Cerebellar nuclear complex (tissue), 1 donor: Measurements from ENCODE around the gene ACP4.
"Not testable (repeated sequence)": the region's sequence is repeated elsewhere in the genome, so short reads cannot be mapped to it uniquely, and the experiment has no call there.

ENCODE experiments used
- DNase-seq, 2 experiments: peaks; one replicate each; lab custom pipeline; 2025; lab: John Stamatoyannopoulos, UW

The ACP4 gene

GRCh38 chr19:50790396-50790795, at the start of gene ACP4:
Gene ACP4, plus strand, starts transcription at chr19:50790415. Its CDS starts 0 bp downstream, at chr19:50790415.
- no peak for DNase-seq

- DNase-seq = no peak
Measured at GRCh38 chr19:50741179-50741933, 48.9 kb upstream of the ACP4 start.

GRCh38 chr19:50743537-50743936, 46.7 kb upstream of the ACP4 start:
- DNase-seq = no peak

- DNase-seq = no peak
Measured at GRCh38 chr19:50745221-50745620, 45.0 kb upstream of the ACP4 start.

GRCh38 chr19:50747141-50747540, 43.1 kb upstream of the ACP4 start:
- DNase-seq = not testable (repeated sequence)

- no peak for DNase-seq
Measured at GRCh38 chr19:50749490-50749889, 40.7 kb upstream of the ACP4 start.

GRCh38 chr19:50750010-50750409, 40.2 kb upstream of the ACP4 start:
- DNase-seq = no peak

- DNase-seq = no peak
Measured at GRCh38 chr19:50753879-50754278, 36.3 kb upstream of the ACP4 start.

- DNase-seq = not testable (repeated sequence)
Measured at GRCh38 chr19:50756244-50756643, 34.0 kb upstream of the ACP4 start.

GRCh38 chr19:50757624-50758023, 32.6 kb upstream of the ACP4 start:
- not testable (repeated sequence) for DNase-seq

- not testable (repeated sequence) for DNase-seq
Measured at GRCh38 chr19:50759076-50759475, 31.1 kb upstream of the ACP4 start.

GRCh38 chr19:50759886-50760285, 30.3 kb upstream of the ACP4 start:
- no peak for DNase-seq

- not testable (repeated sequence) for DNase-seq
Measured at GRCh38 chr19:50761501-50761900, 28.7 kb upstream of the ACP4 start.

GRCh38 chr19:50763521-50763920, 26.7 kb upstream of the ACP4 start:
- not testable (repeated sequence) for DNase-seq

- no peak for DNase-seq
Measured at GRCh38 chr19:50764409-50764808, 25.8 kb upstream of the ACP4 start.

- not testable (repeated sequence) for DNase-seq
Measured at GRCh38 chr19:50766746-50767145, 23.5 kb upstream of the ACP4 start.

GRCh38 chr19:50767263-50767662, 23.0 kb upstream of the ACP4 start:
- DNase-seq = not testable (repeated sequence)

GRCh38 chr19:50768277-50768676, 21.9 kb upstream of the ACP4 start:
- no peak for DNase-seq

- DNase-seq = not testable (repeated sequence)
Measured at GRCh38 chr19:50770164-50770563, 20.1 kb upstream of the ACP4 start, which contains the start of gene GPR32. Gene GPR32, plus strand, starts transcription at chr19:50770464. Its CDS starts 137 bp downstream, at chr19:50770601.

- no peak for DNase-seq
Measured at GRCh38 chr19:50770888-50771287, 19.3 kb upstream of the ACP4 start.

- DNase-seq = no peak
Measured at GRCh38 chr19:50772476-50772875, 17.7 kb upstream of the ACP4 start.

GRCh38 chr19:50772912-50773311, 17.3 kb upstream of the ACP4 start:
- not testable (repeated sequence) for DNase-seq

GRCh38 chr19:50773454-50773853, 16.8 kb upstream of the ACP4 start:
- DNase-seq = not testable (repeated sequence)

GRCh38 chr19:50776131-50776530, 14.1 kb upstream of the ACP4 start:
- DNase-seq = no peak
